ENCODE data around the gene HSD17B8. TPM values are rescaled to one million over a fixed set of nuclear protein-coding genes. Genes with fewer than 3 reads are reported as not detected.

HSD17B8 gene
- total and polyA plus RNA-seq, 9 donors: 7.8 to 15.1 (median 11.0) TPM

DNA sequence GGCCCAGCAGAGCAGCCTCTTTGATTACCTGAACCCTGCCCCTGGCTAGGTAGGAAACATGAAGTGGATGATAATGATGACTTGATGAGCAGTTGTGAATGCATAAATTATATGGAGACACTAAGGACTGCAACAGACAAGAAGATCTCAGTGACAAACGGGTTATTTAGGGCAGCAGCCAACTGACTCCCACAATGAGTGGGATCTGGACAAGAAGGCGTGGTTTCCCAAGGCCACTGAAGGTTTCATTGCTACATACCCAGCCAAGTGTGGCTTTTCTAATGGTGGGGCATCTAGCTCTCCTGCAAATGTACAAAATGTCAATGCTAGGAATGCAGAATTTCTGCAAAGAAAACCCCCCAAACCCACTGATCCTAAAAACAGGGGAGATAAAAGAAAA is 33.3 kb downstream of the HSD17B8 start:
- H3K36me3 ChIP-seq (ENCODE audit: control insufficient read depth, insufficient read depth, low read length): no peaks in the 10 kb centered on the region
- no peak overlapping the region for H3K27ac ChIP-seq (ENCODE audit: low read length)
- peaks cover 2% of the 10 kb centered on the region for H3K27me3 ChIP-seq (ENCODE audit: control insufficient read depth, insufficient read depth, low read length)
- 40% methylated on average over 1 of the region's 2 CpGs for WGBS (ENCODE audit: insufficient coverage)
- H3K4me3 ChIP-seq (ENCODE audit: low read length): no peak overlapping the region
- no peaks in the 10 kb centered on the region for H3K9me3 ChIP-seq (replicated peaks; ENCODE audit: control insufficient read depth, low read depth, low read length)
- H3K4me1 ChIP-seq (ENCODE audit: control insufficient read depth, insufficient read depth, low read length): peaks cover 8% of the 10 kb centered on the region
- no peak for DNase-seq

DNA sequence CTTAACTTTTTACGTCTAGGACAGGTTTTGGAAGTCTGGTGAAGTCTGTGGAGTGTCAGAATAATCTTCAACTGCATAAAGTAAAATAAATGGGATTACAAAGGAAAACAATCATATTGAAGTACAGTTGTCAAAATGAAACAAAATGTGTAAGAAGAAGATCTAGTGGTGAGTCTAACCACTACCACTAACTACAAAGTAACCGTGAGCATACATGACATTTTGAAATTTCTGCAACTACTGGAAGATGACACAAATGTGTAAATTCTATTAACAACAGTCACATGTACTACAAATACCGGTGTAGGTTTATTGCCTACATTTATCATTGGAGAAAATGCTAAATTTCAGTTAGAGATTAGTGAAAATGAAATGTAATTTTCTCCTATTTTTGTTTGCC is 37.5 kb downstream of the HSD17B8 start:
- H3K27me3 ChIP-seq (ENCODE audit: control insufficient read depth, insufficient read depth, low read length): peaks cover 8% of the 10 kb centered on the region
- DNase-seq: no peak
- H3K9me3 ChIP-seq (replicated peaks; ENCODE audit: control insufficient read depth, low read depth, low read length): no peaks in the 10 kb centered on the region
- H3K27ac ChIP-seq (ENCODE audit: low read length): no peak overlapping the region
- H3K4me1 ChIP-seq (ENCODE audit: control insufficient read depth, insufficient read depth, low read length): no peaks in the 10 kb centered on the region
- no peaks in the 10 kb centered on the region for H3K36me3 ChIP-seq (ENCODE audit: control insufficient read depth, insufficient read depth, low read length)
- no peak overlapping the region for H3K4me3 ChIP-seq (ENCODE audit: low read length)
- no CpG with 5 or more reads among the region's 3 CpGs for WGBS (ENCODE audit: insufficient coverage)

DNA sequence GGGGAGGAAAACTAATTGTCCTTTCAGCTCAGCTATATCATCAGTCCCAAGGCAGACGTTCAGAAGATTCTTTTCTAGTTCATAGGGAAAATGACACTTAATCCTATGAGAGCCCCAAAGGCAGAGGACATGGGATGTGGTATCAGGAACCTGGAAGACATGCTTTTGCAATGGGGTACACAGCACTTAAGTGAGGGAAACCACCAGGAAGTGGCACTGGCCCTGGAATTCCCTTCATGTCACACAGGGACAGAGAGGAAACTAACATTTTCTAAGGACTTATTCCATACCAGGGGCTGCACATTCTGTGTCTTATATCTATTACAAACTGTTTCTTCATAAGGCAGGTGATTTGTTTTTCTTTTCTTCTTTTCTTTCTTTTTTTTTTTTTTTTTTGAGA is 39.0 kb downstream of the HSD17B8 start:
- WGBS (ENCODE audit: insufficient coverage): no CpG with 5 or more reads among the region's 1 CpG
- H3K27ac ChIP-seq (ENCODE audit: low read length): no peak overlapping the region
- H3K4me1 ChIP-seq (ENCODE audit: control insufficient read depth, insufficient read depth, low read length): peaks cover 7% of the 10 kb centered on the region
- no peaks in the 10 kb centered on the region for H3K9me3 ChIP-seq (replicated peaks; ENCODE audit: control insufficient read depth, low read depth, low read length)
- no peak overlapping the region for H3K4me3 ChIP-seq (ENCODE audit: low read length)
- DNase-seq: no peak
- H3K36me3 ChIP-seq (ENCODE audit: control insufficient read depth, insufficient read depth, low read length): no peaks in the 10 kb centered on the region
- H3K27me3 ChIP-seq (ENCODE audit: control insufficient read depth, insufficient read depth, low read length): peaks cover 11% of the 10 kb centered on the region

DNA sequence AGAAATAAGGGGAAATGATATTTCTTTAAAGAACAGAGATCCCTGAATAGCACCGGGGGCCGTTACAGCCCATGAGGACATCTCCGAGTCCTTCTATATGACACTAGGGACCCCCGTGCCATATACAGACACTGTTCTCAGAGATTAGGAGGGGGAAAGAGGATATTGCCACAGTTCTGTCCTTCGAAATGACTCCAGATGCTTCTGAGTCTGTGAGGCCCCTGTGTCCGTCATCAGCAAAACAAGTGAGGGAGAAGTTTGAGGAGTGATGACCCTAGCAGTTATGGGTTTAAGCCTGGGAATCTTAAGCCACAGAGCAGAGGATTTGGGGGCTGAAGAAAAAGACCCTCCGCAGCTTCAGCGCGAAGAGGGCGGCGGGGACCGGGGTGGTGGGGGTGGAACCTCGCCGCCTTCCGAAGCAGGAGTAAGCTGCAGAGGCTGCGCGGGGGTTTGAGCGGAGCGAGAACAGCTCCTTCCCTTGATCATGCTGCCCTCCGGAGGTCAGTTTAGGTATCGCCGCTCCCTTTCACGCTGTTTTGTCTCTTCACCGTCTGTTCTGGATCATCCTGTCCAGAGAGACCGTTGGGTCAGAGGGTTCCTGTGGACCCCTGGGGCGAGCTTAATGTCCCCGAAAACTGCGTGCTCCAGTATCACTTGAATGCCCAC is 43.7 kb downstream of the HSD17B8 start:
- Histone ChIP-seq H3K36me3 (ENCODE audit: control insufficient read depth, insufficient read depth, low read length) (peaks cover 13% of the 10 kb centered on the region), H3K4me1 (ENCODE audit: control insufficient read depth, insufficient read depth, low read length) (peaks cover 25% of the 10 kb centered on the region), H3K9me3 (replicated peaks; ENCODE audit: control insufficient read depth, low read depth, low read length) (no peaks in the 10 kb centered on the region), H3K27ac (ENCODE audit: low read length) (peak overlapping the region; percentile 91), H3K4me3 (ENCODE audit: low read length) (peak overlapping the region; percentile 65), H3K27me3 (ENCODE audit: control insufficient read depth, insufficient read depth, low read length) (peaks cover 9% of the 10 kb centered on the region)
- DNase-seq: peak; percentile 92
- WGBS (ENCODE audit: insufficient coverage): under 1% methylated on average over 24 of the region's 28 CpGs

DNA sequence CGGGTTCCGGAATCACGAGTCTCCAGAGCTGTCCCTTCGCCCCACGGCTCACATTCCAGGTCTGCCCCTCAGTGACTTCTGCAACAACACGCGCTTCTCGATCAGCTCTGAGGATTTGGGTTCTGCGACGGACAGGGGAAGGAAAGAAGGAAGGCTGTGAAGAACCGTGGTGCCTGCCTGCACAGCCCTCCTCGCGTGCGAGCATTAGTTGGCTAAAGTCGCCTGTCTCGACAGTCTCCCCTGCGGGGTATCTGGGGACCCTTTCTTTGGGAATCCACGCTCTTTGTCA is 44.1 kb downstream of the HSD17B8 start:
- no peak for DNase-seq
- peaks cover 8% of the 10 kb centered on the region for H3K27me3 ChIP-seq (ENCODE audit: control insufficient read depth, insufficient read depth, low read length)
- WGBS (ENCODE audit: insufficient coverage): 2% methylated on average over 18 of the region's 18 CpGs

DNA sequence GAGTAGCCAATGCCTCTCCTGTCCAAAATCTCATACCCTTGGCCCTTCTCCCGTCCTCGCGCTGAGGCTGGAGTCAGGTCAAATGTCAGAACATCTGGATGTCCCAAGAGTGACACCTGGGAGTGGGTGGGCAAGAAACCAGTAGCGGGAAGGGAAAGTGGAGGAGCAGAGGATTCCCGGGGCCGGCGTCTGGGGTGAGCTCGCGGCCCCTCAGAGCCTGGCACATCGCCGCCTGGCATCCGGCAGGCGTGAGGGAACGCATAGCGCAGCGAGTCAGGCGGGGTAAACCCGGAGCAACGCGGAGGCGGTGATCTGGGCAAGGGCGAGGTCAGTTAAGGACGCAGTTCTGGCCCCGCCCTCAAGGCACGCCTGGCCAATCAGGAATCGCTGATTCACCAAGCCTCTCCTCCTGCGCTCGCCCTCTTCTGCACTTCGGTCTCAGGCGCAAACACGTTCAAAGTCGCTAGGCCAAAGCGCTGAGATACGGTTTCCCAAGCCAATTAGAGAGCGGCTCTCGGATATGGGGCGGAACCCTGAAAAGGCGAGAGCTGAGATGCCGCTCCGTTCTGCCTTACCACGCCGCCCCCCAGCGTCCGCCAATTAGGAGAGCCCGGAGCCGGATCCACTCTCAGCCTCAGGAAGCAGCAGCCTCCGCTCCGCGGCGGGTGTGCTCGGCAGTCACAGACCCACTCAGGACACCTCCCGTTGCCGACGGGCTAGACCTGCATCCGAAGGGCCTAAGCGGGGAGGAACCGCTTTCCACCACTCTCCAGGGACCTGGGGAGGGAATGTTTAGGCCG is 44.7 kb downstream of the HSD17B8 start:
- H3K27me3 ChIP-seq (ENCODE audit: control insufficient read depth, insufficient read depth, low read length): peaks cover 8% of the 10 kb centered on the region
- peak overlapping the region; percentile 91 for H3K27ac ChIP-seq (ENCODE audit: low read length)
- peaks cover 13% of the 10 kb centered on the region for H3K36me3 ChIP-seq (ENCODE audit: control insufficient read depth, insufficient read depth, low read length)
- no peaks in the 10 kb centered on the region for H3K9me3 ChIP-seq (replicated peaks; ENCODE audit: control insufficient read depth, low read depth, low read length)
- peaks cover 25% of the 10 kb centered on the region for H3K4me1 ChIP-seq (ENCODE audit: control insufficient read depth, insufficient read depth, low read length)
- WGBS (ENCODE audit: insufficient coverage): under 1% methylated on average over 48 of the region's 58 CpGs
- DNase-seq: peak; percentile 100
- peak overlapping the region; percentile 65 for H3K4me3 ChIP-seq (ENCODE audit: low read length)

More for the DNA sequence above, 44.1 kb downstream of the HSD17B8 start:
- peaks cover 13% of the 10 kb centered on the region for H3K36me3 ChIP-seq (ENCODE audit: control insufficient read depth, insufficient read depth, low read length)
- no peaks in the 10 kb centered on the region for H3K9me3 ChIP-seq (replicated peaks; ENCODE audit: control insufficient read depth, low read depth, low read length)
- H3K4me3 ChIP-seq (ENCODE audit: low read length): peak overlapping the region; percentile 65
- H3K4me1 ChIP-seq (ENCODE audit: control insufficient read depth, insufficient read depth, low read length): peaks cover 25% of the 10 kb centered on the region
- peak overlapping the region; percentile 91 for H3K27ac ChIP-seq (ENCODE audit: low read length)

DNA sequence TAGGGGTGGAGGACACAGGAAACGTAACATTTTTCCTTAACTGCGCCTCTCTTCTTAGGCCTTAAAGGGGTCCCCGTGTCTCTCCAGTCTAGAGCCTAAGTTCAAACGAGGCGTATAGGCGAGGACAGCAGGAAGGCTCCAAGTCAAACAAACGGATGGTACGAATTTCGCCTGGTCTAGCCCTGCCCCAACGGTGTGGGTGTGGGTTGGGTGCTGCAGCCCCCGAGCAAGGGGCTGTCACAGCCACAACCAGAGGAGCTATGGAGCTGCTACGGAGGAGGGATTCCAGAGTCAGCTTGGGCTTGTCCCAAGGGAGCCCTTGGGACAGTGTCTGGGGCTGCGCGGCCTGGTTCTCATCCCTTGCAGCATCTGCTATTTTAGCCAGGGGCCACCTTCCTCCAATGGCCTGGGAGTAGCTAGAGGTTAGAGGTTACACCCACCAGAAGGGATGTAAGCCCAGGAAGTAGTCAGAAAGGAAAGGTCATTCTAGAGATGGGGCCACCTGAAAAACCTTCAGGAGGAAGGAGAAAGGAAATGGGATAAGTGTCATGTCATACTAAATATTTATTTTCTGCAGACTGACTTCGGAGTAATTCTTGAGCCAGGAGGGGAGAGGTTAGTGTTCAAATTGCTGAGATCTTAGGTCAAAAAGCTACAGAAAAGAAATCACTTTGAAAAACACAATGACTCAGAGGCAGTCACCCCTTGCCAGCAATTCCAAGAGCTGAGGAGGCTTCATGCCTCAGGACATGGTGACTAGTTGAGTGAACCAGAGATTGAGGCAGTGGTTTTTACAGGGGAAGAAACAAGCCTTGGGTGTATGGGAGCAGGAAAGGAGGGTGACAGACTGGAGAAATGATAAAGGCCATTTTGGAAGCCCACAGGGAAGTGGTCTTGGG is 45.5 kb downstream of the HSD17B8 start:
- DNase-seq: peak; percentile 45
- H3K9me3 ChIP-seq (replicated peaks; ENCODE audit: control insufficient read depth, low read depth, low read length): no peaks in the 10 kb centered on the region
- H3K4me3 ChIP-seq (ENCODE audit: low read length): peak overlapping the region; percentile 65
- H3K27ac ChIP-seq (ENCODE audit: low read length): peak overlapping the region; percentile 91
- peaks cover 17% of the 10 kb centered on the region for H3K36me3 ChIP-seq (ENCODE audit: control insufficient read depth, insufficient read depth, low read length)
- WGBS (ENCODE audit: insufficient coverage): 9% methylated on average over 12 of the region's 15 CpGs
- peaks cover 25% of the 10 kb centered on the region for H3K4me1 ChIP-seq (ENCODE audit: control insufficient read depth, insufficient read depth, low read length)
- peaks cover 8% of the 10 kb centered on the region for H3K27me3 ChIP-seq (ENCODE audit: control insufficient read depth, insufficient read depth, low read length)

DNA sequence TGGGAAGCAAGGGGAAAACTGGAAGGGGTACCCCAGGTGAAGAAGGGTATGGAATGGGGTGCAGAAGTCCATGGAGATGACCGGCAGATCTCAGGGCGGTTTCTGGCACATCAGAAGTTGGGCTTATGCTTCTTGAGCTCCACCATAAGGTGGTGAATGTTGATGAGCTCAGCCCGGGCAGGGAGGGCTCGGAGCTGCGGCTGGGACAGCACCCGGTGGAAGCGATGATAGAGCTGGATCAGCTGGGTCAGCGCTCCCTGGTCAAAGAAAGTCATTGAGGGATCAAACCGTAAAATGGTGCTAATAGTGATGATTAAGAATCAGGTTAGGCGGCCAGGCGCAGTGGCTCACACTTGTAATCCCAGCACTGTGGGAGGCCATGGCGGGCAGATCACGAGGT is 46.3 kb downstream of the HSD17B8 start:
- WGBS (ENCODE audit: insufficient coverage): 92% methylated on average over 10 of the region's 13 CpGs
- Histone ChIP-seq H3K4me3 (ENCODE audit: low read length) (no peak overlapping the region), H3K27ac (ENCODE audit: low read length) (no peak overlapping the region), H3K27me3 (ENCODE audit: control insufficient read depth, insufficient read depth, low read length) (peaks cover 8% of the 10 kb centered on the region), H3K36me3 (ENCODE audit: control insufficient read depth, insufficient read depth, low read length) (peaks cover 17% of the 10 kb centered on the region), H3K4me1 (ENCODE audit: control insufficient read depth, insufficient read depth, low read length) (peaks cover 25% of the 10 kb centered on the region), H3K9me3 (replicated peaks; ENCODE audit: control insufficient read depth, low read depth, low read length) (no peaks in the 10 kb centered on the region)
- DNase-seq: no peak

DNA sequence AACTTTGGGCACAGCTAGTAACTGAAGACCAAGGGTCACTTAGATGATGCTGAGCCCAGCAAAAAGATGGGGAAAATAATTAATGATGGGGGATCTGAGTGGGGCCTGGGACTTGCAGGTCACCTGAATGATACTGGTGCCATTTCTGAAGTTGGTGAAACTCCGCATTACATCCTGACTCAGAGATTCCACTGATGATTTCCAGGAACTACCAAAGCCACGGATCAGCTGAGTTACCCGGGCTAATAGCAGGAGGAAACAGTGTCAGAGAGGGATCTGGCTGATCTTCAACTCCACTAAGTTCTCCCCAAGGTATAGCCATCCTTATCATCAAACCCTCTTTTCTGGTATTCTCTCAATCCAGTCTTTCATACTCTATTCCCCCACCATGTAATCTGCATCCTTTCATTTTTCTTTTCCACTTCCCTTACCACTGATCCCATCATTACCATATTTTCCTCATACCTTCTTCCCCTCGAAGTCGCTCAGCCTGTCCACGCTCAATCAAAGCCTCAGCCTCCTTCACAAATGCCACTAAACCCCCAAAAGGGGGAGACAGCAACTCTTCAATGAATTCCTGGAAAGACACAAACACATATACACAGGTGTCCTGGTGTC is 47.0 kb downstream of the HSD17B8 start:
- peaks cover 25% of the 10 kb centered on the region for H3K4me1 ChIP-seq (ENCODE audit: control insufficient read depth, insufficient read depth, low read length)
- no peak overlapping the region for H3K4me3 ChIP-seq (ENCODE audit: low read length)
- H3K9me3 ChIP-seq (replicated peaks; ENCODE audit: control insufficient read depth, low read depth, low read length): no peaks in the 10 kb centered on the region
- no peak for DNase-seq
- H3K36me3 ChIP-seq (ENCODE audit: control insufficient read depth, insufficient read depth, low read length): peaks cover 17% of the 10 kb centered on the region
- 93% methylated on average over 6 of the region's 6 CpGs for WGBS (ENCODE audit: insufficient coverage)
- no peak overlapping the region for H3K27ac ChIP-seq (ENCODE audit: low read length)
- peaks cover 4% of the 10 kb centered on the region for H3K27me3 ChIP-seq (ENCODE audit: control insufficient read depth, insufficient read depth, low read length)

DNA sequence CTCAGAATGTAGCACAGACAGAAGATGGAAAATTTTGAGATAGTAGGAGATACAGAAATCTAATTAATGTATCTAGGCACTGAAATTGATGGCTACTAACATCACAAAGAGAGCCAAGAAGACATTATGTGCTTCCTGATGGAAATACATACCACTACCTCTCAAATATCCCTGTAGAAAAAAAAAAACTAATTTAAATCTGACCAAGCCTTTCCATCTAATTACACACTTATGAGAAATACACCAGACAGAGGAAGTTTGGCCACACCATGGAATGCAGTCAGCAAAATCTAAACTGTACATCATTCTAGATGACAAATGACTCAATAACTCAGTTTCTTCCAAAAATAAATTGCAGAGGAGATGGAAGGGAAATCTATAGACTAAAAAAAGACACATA is 48.3 kb downstream of the HSD17B8 start:
- no peaks in the 10 kb centered on the region for H3K9me3 ChIP-seq (replicated peaks; ENCODE audit: control insufficient read depth, low read depth, low read length)
- H3K27ac ChIP-seq (ENCODE audit: low read length): no peak overlapping the region
- peaks cover 25% of the 10 kb centered on the region for H3K36me3 ChIP-seq (ENCODE audit: control insufficient read depth, insufficient read depth, low read length)
- H3K4me3 ChIP-seq (ENCODE audit: low read length): no peak overlapping the region
- DNase-seq: no peak
- H3K27me3 ChIP-seq (ENCODE audit: control insufficient read depth, insufficient read depth, low read length): peaks cover 2% of the 10 kb centered on the region
- H3K4me1 ChIP-seq (ENCODE audit: control insufficient read depth, insufficient read depth, low read length): peaks cover 24% of the 10 kb centered on the region
